ENCODE data around the gene ST8SIA5.

Gene ST8SIA5

DNA sequence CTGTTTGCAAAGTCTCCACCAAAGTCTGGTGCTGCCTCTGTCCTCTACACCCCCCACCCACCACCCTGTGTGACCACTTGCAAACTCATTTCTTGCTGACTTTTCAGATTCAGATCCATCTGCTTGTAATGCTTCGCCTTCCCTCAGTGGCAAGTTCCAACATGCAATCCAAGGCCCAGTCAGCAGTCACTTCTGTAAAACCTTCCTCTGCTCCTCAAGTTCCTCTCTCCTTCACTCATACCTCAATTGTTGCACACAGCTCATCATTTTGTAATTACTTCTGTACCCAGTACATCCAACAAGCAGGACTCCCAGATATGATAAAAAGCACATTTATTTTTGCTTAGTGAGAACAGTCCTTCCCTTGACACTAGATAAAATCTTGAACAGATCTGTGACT is 93.3 kb downstream of the ST8SIA5 start:
- ATAC-seq: no peak

DNA sequence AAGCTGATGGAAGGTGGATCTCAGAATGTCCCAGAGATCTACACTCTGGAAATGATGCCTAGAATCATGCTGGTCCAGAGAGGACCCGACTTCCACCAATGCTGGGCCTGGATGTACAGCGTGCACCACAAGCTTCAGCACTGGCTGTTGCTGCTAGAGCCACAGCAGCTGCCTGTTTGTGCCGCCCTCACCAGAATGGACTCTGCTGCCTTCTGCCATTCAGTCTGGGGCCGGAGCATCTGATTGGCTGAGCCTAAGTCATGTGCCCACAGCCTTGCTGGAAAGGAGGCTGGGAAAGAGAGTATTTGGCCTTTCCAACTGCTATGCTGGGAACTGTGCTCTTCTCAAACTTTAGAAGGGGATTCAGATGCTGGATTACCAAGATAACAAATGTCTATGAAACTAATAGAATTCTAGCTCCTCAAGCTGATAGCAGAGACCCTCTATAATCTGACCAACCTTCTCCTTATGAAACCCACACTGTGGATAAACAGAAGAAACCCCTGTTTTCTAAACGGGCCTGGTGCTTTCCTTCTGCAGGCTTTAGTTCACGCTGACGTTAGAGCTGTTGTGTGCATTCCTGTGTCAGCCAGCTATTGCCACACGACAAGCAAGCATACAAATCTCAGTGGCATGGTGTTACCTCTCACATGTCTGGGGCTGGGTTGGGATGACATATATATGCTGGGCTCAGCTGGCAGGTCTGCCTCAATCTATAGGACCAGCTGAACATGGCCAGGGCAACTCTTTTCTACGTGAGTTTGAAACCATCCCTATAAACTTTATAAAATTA is 95.7 kb downstream of the ST8SIA5 start:
- no peak for ATAC-seq

DNA sequence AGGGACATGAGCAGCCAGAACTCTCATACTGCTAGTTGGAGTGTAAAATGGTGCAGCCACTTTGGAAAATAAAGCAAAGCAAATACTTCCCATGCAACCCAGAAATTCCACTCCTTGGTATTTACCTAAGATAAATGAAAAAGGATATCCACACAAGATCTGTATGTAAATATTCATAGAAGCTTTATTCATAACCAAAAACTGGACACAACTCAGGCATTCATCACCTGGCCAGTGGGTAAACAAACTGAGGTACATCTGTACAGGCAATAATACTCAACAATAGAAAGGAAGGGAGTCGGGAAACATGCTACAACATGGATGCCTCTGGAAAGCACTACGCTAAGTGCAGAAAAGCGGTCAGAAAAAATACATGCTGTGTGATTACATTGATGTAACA is 97.4 kb downstream of the ST8SIA5 start:
- no peak for ATAC-seq

DNA sequence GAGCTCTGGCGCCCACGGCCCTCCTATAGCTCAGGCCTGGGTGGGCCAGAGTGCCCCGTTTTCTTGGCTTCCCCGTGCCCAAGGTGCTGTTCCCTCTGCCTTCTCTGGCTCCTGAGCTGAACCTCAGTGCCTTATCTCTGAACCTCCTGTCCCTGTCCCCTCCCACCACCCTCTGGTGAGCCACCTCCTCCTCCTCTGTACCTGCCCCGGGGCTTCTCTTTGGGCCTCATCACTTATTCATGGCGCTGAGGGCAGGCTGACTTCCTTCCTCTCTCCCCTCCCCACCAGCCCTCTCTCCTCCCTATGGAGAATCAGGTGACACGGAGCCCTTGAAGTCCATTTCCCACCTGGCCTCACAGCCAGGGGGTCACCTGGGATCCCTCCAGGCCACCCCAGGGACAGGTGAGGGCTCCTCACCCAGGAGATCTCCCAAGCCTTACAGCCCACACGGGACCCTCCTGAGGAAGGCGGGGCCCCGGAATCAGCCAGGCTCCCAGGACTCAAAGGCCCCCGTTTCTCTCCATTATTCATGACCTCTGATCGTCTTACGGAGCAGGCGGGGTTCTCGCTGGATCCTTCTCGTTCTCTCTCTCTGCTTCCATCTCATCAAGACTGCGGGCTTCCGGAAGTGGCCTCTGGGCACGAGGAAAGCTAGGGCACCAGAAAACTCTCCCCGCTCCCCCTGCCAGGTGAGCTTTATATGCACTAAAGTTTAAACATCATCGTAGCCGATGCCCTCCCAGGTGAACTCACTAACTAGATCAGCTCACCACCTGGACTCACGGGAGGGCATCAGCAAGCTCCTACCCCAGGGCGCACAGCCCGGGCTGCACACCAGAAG is 99.5 kb downstream of the ST8SIA5 start, which contains the start of gene LOXHD1:
Gene LOXHD1, minus strand, starts transcription at position 106 of the 841 bp plus-strand sequence. CDS start 187 bp downstream, outside the sequence.
- no peak for ATAC-seq

DNA sequence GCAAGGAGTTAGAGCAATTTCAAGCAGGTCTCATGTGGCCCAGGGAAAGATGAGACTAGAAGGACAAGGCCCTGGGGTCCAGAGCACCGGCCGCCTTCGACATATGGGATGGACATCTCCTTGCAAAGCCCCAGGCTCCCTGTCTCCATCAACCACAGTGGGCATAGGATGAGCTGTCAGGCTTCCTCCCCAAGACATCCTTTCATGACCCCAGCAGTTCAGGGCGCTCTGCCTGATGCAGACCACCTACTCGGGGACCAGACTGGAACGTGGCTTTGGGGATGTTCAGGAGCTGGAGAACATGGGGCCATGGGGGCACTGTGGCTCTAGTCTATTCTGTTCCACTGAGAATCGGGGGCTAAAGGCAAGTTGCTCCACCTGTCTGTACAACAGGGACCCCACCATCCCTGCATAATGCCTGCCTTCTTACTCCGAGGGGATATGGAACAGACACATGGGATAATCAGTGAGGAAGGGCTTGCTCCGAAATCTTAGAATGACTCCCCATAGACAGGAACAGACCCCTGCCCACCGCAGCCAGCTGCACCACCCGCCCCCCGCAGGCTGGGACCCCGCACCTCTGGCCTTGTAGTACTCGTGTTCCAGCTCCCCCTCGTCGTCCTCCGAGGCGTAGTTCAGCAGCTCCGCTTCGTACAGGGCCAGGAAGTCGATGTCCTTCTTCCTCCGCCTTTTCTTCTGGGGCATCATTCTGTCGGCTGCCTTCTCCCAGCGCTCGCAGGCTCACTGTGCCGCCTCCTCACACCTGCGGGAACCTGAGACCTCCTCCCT is 100.3 kb downstream of the ST8SIA5 start:
- no peak for ATAC-seq

DNA sequence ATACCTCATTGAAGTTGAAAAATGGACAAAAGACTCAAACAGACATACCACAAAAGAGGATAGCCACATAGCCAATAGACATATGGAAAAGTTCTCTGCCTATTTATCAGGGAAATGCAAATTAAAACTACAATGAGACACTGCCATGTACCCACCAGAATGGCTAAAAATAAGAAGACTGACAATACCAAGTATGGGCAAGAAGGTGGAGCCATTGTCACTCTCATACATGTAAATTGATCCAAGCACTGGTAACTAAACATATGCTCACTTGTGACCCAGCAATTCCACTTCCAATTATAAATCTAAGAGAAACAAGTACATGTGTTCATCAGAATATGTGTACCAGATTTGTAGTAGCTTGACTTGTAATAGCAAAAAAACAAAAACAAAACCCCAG is 104.5 kb downstream of the ST8SIA5 start:
- ATAC-seq: no peak

DNA sequence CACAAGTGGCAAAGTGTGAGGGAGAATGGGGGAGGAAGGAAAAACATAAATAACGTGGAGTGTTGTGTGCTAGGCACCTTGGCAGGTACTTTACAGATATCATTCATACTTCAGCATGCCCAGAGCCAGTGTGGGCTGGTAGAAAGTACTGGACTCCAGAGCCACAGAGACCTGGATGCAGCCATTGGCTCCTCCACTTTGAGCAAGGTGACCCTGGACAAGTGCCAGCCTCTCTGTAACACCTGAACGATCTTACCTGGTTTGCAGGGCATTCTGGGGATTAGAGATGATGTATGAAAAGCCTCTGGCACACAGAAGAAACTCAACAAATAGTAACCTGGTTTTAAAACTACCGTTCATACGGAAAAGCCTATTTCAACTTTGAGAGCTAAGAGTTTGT is 106.2 kb downstream of the ST8SIA5 start:
- no peak for ATAC-seq

DNA sequence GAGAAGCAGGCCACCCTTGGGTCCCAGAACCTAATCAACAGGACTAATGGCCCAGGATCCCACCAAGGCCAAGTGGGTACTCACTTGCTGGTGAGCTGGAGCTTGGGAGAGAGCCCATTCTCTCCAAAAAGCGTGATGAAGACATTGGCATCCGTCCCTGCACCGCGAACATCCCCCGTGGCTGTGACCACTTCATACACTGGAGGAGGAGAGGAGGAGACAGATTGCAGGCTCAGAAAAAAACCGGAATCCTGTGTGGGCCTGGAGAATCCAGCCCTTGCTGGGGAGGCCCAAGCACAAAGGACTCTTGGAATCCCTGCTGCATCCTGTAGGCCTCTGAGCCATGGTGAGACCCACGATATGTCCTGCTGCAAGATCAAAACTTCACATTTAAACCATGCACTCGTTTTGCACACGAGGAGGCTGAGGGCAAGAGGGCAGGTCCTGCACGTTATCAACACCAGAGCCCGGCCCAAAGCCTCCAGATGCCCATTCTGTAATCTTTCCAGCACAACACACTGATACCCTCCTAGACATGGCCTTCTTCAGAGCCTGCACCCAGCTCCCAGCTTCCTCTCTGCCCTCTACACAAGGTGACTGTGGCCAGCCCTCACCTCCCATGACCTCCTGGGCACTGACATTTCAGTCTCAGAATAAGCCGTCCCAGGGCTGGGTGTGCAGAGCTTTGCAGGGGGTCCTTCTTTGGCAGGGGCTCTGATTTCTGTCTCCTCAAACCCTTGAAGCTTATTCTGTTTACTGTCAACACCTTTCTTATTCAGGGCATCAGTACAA is 107.6 kb downstream of the ST8SIA5 start:
- ATAC-seq: no peak

DNA sequence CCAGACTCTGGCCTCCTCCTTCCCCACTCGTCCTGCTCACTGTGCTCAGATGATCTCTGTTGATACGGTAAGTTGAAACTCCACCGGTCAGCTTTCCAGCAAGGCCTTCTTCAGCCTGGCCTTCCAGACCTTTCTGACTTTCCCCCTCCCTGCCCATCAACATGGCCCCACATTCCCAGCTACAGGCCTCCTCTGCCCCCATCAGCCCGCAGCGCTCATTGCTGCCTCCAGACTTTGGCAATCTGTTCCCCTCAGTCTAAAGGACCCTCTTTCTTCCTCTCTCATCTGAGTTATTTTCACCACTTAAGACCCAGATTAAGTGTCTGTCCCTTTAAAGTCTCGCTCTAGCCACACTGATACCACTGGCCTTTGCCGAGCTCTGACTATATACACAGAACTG is 110.4 kb downstream of the ST8SIA5 start:
- no peak for ATAC-seq

DNA sequence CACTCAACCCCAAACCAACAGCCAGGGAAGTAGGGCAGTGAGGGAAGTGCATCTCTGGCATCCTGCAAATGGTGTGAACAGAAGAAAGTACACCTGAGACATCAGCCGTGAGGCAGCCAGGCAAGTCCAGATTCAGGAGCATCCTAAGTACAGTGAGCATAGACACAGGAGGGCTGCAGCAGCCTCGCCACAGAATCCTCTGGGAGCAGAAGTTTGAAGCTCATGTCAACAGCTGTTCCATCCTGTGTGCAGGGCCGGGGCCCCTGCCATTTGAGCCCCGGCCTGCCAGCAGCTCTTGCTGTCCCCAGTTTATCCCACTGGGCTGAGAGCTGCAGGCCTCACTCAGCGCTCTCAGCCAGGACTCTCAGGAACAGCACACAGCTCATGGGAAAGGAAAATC is 114.3 kb downstream of the ST8SIA5 start:
- ATAC-seq: no peak

DNA sequence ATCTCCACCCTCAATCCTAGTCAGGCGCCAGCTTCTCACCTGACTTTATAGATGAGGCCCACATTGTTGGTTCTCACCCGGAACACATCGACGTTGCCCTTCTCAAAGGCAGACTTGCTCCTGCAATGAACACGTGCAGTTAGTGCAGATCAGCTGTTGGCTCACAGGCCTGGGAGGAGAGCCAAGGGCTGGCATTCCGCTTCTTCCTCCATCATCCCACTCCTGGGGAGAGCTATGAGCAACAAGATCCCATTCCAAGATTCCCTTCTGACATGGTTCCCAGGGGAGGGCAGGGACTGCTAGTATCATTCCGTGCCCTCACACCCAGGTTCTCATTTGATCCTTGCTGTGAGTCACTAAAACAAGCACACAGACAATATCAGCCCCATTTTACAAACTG is 114.9 kb downstream of the ST8SIA5 start:
- ATAC-seq: no peak

DNA sequence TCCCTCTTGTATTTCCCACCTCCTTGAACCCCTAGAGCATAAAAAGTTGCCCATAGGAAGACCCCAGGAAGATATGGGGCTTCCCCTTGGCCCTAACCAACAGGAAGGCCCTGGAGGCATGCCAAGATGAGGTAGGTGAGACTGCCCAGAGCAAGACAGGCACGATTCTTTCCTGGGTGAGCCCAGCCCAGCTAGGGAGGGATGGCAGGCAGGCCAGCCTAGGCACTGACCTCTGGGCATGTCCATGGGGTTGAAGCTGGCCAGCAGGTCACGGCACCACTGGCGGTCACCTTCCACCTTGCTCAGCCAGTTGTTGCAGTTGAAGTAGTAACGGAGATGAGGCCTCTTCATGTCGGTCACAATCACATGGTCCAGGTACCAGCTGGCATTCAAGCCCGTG is 117.5 kb downstream of the ST8SIA5 start:
- ATAC-seq: no peak

DNA sequence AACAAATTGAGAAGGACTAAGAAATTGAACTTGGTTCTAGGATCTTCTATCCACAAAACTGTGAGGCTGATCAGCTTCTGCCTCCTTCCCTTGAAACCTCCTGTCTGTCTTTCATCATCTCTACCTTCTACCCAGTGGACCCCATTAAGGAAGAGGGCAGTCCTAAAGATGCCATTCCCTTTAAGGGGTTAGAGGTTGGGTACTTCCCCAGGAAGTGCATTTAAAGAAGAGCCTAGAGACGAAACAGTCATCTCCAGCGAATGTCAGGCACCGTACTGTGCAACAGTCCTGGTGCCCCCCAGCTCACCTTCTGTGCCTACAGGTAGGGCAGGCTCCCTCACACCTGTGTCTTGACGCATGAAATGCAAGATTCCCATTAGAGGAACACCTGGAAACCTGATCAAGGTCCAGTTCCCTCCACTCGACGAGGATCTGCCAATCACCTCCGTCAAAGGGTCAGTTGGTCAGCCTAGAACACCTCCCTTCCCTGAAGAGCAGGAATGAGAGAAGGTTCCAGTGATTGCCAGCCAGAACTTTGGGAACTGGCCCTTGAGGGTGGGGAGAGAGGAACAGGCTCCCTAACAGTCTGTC is 120.7 kb downstream of the ST8SIA5 start:
- no peak for ATAC-seq

DNA sequence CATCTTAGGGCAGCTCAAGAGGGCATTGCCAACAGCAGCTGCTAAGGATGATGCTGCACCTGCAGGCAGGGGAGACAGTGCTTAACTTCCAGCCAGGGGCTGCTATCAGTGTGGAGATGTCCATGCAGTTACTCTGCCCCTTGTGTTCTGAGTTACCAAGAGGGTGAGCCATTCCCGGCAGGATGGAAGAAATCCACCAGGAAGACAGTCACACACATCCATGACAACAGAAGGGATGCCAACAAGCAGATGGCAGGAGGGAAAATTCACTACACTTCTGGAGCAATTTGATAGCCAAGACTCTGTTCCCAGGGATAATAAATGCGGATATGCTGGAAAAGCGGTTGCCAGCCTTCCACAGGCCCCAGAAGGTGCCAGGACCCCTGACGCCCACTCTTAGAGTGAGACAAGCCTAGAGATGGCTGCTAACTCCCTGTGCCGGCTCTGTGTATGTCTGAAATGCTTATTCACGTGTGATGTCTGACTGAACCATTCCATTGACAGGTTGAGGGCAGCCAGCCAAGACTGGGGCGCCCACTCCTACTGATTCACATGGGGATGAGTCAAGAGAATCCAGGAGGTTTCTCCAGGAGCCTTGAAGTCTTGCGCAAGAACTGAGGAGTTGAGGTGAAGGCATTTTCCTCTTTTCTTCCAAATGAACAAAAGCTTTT is 124.3 kb downstream of the ST8SIA5 start:
- ATAC-seq: no peak

DNA sequence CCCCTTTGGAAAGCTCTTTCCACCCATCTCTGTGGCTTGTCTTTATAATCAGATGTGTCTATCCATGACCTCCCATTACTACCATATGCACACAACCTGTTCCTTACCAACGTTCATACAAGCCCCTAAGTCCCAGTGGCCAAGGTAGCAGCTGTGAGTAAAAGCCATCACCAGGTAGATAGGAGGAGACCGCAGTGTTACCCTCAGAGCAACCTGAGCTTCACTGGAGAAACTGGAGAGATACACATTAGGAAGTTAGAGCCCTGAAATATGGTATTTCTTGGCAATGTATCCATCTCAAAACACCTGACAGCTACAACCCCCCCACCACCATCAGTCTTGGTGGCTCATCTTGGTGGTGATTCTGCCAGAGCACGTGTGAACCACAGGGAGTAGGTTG is 125.9 kb downstream of the ST8SIA5 start:
- no peak for ATAC-seq

DNA sequence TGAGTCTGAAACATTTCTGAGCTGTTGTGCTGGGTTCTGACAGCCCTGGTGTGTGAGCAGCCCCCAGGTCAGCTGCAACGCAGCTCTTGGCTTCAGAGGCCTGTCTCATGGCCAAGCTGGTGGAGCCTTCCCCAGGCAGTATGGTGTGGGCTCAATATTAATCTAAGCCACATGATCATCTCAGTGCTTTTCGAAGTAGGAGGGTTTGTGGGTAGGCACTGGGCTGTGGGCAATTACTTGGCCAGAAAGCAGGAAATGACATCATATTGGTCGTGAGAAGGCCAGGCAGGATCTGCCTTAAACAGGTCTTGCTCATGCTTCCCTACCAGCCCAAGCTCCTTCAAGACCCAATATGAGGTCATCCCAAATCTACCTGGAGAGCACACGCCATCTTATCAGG is 126.7 kb downstream of the ST8SIA5 start:
- ATAC-seq: no peak

DNA sequence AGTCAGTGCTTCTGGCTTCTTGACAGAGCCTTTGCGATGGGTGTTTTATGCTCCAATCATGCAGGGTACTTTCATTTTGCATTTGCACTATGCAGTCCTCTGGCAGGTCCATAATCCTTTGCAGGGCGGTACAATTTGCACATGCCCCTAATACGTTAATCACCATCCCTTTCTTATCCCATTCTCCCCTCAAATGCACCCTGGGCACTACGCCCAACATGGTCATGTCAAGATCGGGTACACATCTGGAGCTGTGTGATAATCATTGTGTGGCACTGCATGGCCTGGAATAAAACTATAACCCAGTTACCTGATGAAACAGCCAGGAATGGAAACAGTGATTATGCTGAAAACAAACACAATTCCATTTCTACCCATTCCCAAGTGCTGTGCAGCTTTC is 127.5 kb downstream of the ST8SIA5 start:
- no peak for ATAC-seq

DNA sequence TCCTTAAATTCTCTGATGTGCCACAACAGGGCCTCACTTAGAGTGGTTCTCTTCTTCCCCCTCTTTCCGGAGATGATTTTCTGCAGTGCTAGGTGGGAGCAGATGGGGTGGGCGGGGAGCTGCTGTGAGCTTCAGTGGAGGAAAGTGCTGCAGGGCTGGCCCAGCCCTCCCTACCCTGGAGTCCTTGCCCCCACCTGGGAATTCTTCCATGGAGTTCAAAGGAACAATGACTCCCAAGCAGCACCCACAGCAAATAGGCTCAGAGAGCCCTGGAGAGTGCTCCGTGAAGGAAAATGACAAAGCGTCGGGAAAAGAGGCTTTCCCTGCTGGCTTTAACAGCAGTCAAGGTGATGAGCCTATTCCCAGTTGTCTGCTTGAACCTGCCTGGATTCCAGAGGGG is 128.6 kb downstream of the ST8SIA5 start:
- no peak for ATAC-seq

DNA sequence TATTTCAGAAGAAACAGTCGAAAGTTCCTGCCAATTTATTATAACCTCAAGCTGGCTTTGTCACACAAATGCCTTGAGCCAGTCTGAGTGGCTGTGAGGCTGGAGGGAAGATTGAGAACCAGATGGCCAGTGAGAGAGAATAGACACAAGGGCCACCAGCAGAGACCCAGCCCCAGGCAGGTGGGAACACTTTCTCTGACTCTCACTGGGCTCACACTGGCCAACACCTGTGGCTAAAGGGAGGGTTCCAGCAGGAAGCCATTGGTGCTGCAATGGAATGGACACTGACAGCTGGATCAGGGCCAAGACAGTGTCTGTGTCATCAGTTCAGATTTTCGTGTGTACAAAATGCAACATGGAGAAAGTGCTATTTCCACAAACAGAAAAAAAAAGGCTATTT is 129.7 kb downstream of the ST8SIA5 start:
- no peak for ATAC-seq

DNA sequence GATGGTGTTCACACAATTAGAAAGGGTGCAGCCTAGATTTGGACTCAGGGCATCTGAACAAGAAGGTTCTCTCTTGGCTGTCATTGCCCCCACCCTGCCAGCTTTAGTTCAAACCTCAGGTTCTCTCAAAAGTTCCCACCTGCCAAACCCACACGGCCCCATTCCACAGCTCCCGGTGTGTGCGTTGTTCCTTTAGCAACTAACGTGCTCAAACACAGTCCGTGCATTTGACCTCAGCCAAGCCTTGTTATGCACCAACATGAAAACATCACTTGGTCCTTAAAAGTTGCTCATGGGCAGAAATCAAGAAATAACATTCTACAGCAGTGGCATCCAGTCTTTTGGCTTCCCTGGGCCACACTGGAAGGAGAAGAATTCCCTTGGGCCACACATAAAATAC is 131.8 kb downstream of the ST8SIA5 start:
- no peak for ATAC-seq

DNA sequence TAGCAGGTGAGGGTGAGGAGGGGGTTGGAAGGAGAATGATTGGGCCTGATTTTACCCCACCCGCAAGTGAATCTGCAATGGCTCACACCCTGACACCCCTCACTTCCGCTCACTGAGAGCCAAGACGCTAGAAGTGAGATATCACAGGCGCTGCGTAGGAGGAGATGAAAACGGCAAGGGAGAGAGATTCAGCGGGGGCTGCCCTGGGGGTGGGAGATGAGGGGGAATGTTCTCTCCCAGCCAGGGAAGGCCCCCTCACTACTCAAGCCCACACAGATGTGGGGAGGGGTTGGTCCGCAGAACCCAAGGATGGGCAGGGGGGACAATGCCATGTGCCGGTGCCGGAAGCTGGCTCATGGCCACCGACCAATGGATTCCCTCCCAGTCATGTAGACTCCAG is 132.7 kb downstream of the ST8SIA5 start:
- ATAC-seq: no peak

Measured in activated CD4-positive, CD25-positive, alpha-beta regulatory T cell treated with anti-CD3 and anti-CD28 coated beads, Interleukin-2, amount 50 U/mL, for 24 hours (primary cell).